ENCODE results near the gene CENPS. TPM values are rescaled to one million over a fixed set of nuclear protein-coding genes. Genes with fewer than 3 reads are reported as not detected.

The CENPS gene
- polyA plus RNA-seq, 12 donors, result 5.4 to 12.4 (median 7.5) TPM; not detected in 2

GRCh38 chr1:10489291-10490055, 59.2 kb downstream of the CENPS start:
- DNase-seq, result no peak

DNA sequence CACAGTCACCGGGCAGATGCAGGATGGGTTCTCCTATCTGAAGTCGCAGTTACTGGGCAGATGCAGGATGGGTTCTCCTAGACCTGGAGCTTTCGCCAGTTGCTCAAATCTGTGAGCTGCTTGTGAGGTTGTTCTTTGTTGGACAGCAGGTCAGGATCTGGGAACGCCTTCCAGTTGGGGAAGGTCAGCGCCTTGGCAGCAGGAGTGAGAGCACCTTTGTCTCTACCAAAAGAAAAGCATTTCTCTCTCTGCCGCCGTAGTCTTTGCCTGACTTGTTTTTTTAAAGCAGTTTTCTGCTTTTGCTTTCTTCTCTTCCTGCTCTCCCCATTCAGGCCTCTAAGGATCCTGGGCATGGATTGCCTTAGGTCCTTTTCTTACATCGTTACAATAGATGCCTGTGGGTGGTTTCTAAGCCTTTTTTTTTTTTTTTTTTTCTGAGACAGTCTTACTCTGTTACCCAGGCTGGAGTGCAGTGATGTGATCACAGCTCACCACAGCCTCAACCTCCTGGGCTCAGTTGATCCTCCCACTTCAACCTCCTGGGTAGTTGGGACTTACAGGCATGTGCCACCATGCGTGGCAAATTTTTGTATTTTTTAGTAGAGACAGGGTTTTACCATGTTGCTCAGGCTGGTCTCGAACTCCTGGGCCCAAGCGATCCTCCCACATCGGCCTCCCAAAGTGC, 60.2 kb downstream of the CENPS start:
- no peak for DNase-seq

Other genes starting within 250 kb of the CENPS start
- gene KIF1B, start 219.9 kb upstream of the CENPS start, polyA plus RNA-seq (ENCODE audit: insufficient read length in 12 of 12), result 100 to 1,000 TPM in 11 of 12 donors, 10 to 100 TPM in 1; 84.4 to 601 (median 199) TPM
- gene PGD, start 31.4 kb upstream of the CENPS start, polyA plus RNA-seq (ENCODE audit: insufficient read length in 12 of 12), result 100 to 1,000 TPM in 8 of 12 donors, 10 to 100 TPM in 3, not detected in 1; 85.0 to 131 (median 109) TPM
- gene CORT, start 19.6 kb downstream of the CENPS start, polyA plus RNA-seq (ENCODE audit: insufficient read length in 12 of 12), result 1 to 10 TPM in 7 of 12 donors, under 1 TPM in 3, not detected in 2; 0.38 to 1.8 (median 1.2) TPM
- gene DFFA, start 42.1 kb downstream of the CENPS start, polyA plus RNA-seq (ENCODE audit: insufficient read length in 12 of 12), result 10 to 100 TPM in 11 of 12 donors, not detected in 1; 14.4 to 35.7 (median 19.8) TPM
- gene PEX14, start 44.5 kb downstream of the CENPS start, polyA plus RNA-seq (ENCODE audit: insufficient read length in 12 of 12), result 10 to 100 TPM in 10 of 12 donors, 1 to 10 TPM in 1, not detected in 1; 9.3 to 22.8 (median 13.2) TPM

Data from muscle of arm (tissue), 12 donors.